ENCODE results near the gene SCFD1. TPM values are rescaled to one million over a fixed set of nuclear protein-coding genes. Genes with fewer than 3 reads are reported as not detected.
"Not testable (repeated sequence)": the region's sequence is repeated elsewhere in the genome, so short reads cannot be mapped to it uniquely, and the experiment has no call there.

SCFD1 gene
- polyA plus RNA-seq, 1 donor: 58.3 TPM

DNA sequence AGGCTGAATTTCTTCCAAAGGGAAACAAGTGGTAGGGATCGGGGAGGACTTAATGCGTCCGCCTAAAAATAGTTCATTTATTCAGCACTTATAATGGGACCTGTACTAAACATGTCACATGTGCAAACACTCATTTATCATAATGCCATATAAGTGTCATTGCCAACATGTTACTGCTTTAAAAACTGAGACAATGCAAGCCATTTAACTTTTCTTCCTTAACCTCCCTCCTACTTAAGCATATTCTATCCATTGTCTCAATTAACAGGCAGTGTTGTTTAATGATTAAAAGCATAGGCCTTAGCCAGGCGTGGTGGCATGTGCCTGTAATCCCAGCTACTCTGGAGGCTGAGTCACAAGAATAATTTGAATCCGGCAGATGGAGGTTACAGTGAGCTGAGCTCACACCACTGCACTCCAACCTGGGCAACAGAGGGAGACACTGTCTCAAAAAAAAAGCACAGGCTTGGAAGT lies 13.5 kb upstream of the SCFD1 start:
- DNase-seq (ENCODE audit: low read depth): no peak

DNA sequence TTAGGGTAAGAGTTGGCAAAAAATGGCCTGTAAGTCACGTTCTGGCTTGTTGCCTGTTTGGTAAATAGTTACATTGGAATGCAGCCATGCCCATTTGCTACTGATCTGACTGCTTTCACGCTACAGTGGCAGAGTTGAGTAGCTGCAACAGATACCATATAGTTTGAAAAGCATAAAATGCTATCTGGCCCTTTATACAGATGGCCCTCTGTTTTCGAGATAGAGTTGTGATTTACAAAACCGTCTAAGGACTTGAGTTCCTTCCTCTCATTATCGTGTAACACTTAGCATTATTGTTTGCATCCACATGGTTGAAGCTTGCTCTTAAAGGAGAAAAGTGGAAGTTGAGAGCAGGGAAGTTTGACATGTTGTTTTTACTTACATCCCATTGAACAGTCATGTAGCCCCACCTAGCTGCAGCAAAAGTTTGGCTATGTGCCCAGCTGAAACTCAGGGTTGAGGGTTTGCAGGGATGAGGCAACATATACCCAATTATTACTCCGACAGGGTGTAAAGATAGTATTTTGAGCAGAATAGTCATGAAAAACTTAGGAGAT lies 11.3 kb upstream of the SCFD1 start:
- DNase-seq (ENCODE audit: low read depth): peak; percentile 20

DNA sequence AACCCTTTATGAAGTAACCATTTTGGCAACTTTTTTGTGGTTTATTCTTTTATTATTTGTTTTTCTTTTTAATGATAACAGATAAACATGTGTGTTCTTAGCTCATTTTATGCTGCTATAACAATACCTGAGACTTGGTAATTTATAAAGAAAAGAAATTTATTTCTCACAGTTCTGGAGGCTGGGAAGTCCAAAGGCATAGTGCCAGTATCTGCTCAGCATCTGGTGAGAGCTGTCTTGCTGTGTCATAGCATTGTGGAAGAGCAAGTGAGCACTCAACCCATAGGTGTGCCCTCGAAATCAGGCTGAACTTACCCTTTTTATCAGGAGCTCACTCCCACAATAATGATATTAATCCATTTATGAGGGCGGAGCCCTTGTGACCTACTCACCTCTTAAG lies 8.0 kb upstream of the SCFD1 start:
- no peak for DNase-seq (ENCODE audit: low read depth)

DNA sequence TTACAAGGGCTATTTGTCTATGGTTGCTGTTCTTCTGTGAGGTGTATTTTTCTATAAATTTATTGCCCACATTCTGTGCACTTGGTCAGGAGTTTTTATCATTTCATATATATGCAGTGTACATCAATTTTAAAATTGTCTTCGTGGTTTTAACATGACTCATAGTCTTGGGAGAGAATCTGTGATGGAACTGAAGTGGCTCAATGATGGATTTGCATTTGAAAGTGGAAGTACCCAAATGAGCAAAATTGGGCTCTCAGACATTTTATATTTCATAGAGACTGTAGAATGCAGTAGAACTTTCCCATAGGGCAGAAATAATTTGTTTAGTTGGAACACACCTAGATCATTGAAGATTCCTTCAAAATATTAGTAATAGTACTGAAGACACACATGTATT lies 1.9 kb upstream of the SCFD1 start:
- DNase-seq (ENCODE audit: low read depth): no peak

DNA sequence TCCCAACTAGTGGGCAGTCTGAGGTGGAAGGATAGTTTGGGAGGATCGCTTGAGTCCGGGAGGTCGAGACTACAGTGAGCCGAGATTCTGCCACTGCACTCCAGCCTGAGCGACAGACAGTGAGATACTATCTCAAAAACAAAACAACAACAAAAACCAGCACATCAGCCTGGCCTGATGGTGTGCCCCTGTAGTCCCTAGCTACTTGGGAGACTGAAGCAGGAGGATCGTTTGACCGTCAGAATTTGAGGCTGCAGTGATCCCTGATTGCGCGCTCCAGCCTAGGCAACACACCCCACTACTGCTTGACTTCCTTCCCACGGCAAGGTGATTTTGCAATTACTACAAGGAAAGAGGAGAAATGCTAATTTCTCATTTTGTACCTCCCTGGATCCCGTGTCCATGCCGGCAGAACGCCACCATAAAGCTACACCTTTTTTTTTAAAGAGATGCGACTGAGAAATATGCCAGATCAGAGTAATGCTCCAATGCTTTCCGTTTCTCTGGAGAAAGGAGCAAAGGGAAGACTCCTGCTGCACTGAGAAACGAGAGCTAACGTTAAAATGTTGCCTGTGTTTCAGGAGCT lies 672 bp upstream of the SCFD1 start:
- DNase-seq (ENCODE audit: low read depth): no peak

DNA sequence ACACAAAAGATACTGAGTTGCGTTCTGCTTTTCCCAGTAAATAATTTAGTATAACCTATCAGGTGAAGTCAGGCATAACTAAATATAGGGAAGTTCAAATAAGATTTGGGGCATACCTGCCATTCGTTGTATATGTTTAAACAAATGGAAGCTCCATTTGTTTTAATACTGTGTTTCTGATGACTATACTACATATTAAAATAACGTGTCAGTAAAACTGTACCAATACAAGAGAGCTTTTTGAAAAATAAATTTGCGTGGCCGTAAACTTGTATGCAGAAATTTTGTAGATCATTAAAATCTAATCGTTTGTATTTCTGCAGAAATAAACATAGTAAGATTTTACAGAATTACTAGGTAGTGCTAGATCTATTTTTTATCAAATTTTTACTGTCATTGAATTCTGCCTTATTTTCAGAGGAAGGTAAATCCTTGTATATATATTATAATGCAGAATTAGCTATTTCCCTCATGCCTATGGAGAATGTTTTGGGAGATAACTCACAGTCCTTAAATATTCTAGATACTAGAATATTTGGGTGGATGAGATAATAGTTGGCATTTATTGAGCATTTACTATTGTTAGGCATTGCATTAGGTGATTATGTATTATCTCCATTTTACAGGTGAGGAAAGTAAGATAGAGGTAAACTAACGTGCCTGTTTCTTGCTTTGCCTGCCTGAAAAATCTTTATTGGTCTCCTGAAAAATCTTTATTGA lies 1.5 kb downstream of the SCFD1 start:
- DNase-seq (ENCODE audit: low read depth): no peak

DNA sequence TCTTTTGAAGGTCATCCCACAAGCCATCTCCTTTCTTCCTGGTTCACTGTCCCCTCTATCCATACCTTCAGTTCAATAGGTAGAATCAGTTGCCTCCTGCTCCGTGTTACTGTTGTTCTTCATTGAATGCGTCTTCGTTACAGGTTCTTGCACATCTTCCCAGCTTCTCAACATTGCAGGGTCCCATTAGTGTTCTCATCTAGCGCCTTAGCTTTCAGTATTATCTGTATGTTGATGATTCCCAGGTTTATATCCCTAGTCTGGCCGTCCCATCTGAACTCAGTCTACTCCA lies 2.0 kb downstream of the SCFD1 start:
- no peak for DNase-seq (ENCODE audit: low read depth)

DNA sequence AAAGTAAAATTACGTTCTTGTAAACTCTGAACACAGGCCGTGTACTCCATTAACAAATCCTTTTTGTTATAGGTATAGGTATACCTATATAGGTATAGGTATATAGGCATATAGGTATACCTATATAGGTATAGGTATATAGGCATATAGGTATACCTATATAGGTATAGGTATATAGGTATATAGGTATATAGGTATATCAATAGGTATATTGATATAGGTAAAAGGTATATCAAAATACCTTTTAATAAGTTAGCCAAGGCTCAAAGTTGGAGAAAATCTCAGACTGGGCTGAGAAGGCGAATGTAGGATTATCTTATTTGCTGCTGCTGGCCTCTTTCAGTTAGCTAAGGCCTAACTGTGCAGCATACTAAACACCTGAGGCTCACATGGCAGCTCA lies 3.4 kb downstream of the SCFD1 start:
- DNase-seq (ENCODE audit: low read depth): no peak

DNA sequence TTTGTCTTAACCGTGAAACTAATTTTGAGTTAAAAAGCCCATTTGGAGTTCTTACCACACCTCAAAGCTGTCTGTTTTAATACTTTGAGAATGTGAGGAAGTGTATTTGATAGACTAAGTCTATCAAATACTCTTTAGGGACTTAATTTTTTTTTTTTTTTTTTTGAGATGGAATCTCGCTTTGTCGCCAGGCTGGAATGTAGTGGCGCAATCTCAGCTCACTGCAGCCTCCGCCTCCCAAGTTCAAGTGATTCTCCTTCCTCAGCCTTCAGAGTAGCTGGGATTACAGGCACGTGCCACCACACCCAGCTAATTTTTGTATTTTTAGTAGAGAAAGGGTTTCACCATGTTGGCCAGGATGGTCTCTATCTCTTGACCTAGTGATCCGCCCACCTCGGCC lies 7.3 kb downstream of the SCFD1 start:
- not testable (repeated sequence) for DNase-seq (ENCODE audit: low read depth)

DNA sequence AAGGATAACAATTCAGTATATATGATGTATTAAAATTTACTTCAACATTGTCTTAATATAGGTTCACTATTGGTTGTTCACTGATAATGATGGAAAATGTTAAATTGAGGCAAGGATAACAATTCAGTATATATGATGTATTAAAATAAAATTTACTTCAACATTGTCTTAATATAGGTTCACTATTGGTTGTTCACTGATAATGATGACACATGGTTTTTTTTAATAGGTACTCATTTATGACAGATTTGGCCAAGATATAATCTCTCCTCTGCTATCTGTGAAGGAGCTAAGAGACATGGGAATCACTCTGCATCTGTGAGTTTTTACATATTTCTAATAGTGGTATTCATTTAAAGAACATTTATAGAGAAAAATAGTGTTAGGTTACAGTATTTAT lies 8.1 kb downstream of the SCFD1 start:
- no peak for DNase-seq (ENCODE audit: low read depth)

DNA sequence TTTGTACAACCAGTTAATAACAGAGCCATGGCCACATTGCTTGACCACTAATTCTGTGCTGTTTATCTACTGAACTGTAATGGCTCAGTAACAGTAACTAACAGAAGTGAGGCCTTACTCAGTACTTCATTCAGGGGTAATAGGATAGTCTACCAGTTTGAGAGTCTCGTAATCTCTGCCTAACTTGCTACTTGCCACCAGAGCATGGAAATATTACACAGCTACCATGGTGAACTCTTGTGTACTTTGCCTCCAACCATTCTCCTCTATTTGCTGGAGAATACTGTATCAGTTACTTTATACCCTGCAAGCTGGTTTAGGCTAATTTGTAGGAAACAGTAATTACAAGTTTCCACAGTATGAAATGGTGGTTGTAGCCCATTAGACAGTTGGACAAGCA lies 10.6 kb downstream of the SCFD1 start:
- DNase-seq (ENCODE audit: low read depth): no peak

DNA sequence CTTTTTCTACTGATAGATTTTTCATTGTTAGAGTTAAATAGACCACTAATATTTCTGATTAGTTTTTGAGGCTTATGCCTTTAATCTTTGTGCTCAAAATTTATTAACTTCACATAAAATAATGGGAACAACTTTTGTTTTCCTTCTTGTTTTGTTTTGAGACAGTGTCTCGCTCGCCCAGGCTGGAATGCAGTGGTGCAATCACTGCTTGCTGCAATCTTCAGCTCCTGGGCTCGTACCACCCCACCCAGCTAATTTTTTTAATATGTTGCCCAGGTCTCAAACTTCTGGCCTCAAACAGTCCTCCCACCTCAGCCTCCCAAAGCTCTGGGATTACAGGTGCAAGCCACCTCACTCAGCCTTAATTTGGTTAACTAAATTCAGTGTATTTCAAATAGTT lies 16.8 kb downstream of the SCFD1 start:
- no peak for DNase-seq (ENCODE audit: low read depth)

DNA sequence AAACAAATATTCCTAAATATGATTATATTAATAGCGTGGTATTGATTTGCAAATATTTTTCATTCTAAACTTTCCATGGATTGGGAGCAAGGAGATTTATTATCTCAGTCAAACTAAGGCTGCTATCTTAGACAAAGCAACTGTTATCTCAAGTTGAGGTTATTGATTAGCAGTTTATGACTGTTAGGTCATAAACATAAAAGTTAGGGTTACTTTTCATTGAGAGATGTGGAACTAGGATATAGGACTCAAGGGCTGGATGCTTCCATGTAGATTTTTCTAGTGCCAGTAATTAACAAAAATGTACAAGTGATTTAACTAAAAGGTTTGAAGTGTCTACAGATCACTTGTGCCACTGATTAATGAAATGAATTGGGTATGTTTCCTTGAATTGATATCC lies 19.1 kb downstream of the SCFD1 start:
- no peak for DNase-seq (ENCODE audit: low read depth)

DNA sequence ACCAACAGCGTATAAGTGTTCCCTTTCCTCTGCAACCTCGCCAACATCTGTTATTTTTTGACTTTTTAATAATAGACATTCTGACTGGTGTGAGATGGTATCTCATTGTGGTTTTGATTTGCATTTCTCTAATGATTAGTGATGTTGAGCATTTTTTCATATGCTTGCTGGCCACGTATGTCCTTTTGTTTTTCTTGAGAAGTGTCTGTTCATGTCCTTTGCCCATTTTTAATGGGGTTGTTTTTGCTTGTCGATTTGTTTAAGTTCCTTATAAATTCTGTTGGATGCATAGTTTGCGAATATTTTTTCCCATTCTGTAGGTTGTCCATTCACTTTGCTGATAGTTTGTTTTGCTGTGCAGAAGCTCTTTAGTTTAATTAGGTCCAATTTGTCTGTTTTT lies 22.3 kb downstream of the SCFD1 start:
- DNase-seq (ENCODE audit: low read depth): not testable (repeated sequence)

DNA sequence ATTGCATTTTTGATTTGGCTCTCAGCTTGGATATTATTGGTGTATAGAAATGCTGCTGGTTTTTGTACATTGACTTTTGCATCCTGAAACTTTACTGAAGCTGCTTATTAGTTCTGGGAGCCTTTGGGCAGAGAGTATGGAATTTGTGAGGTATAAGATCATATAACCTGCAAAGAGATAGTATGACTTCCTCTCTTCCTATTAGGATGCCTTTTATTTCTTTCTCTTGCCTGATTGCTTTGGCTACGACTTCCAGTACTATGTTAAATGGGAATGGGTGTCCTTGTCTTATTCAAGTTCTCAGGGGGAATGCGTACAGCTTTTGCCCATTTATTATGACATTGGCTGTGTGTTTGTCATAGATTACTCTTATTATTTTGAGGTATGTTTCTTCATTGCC lies 23.5 kb downstream of the SCFD1 start:
- no peak for DNase-seq (ENCODE audit: low read depth)

DNA sequence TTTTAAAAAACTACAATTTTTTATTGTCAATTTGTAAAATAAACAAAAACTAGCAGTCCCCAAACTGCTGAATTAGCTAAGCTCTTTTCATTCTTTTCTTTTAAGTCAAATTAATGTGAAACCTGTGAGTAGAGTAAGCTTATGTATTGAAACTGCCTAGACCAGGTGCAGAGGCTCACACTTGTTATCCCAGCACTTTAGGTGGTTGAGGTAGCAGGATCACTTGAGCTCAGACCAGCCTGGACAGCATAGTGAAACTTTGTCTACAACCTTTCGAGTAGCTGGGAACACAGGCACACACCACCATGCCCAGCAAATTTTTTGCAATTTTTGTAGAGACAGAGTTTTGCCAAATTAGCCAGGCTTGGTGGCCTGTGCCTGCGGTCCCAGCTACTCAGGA lies 26.4 kb downstream of the SCFD1 start:
- DNase-seq (ENCODE audit: low read depth): no peak

DNA sequence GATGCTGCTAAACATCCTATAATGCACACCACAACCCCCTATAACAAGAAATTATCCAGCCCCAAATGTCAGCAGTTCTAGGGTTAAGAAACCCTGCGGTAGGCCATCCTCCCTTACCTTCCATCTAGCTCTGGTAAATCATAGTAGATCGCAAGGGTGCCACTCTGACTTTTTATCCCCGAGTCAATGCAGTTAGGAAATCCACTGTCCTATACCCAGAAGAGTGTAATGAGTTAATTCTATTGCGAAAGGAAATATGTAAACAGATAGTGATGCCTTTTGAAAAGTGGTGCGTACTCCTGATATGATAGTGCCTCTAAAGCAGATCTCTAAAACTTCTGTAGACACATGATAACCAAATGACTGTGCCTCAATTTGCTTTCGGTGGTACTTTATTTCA lies 29.8 kb downstream of the SCFD1 start:
- DNase-seq (ENCODE audit: low read depth): no peak

DNA sequence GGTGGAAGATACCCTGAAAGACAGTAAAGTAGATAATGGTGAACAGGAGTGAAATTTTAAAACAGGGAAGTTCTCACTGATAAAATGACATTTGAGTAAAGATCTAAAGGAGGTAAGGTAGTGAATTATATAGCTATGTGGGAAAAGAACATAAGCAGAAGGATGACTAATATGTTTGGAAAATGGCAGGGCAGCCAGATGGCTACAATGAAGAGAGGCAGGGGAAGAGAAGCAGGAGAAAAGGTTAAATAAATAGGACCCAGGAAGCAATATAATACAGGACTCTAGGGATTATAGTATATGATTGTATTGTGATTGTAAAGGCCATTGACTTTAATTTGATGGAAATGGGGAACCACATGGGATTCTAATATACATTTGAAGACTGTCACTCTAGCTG lies 33.0 kb downstream of the SCFD1 start:
- no peak for DNase-seq (ENCODE audit: low read depth)

DNA sequence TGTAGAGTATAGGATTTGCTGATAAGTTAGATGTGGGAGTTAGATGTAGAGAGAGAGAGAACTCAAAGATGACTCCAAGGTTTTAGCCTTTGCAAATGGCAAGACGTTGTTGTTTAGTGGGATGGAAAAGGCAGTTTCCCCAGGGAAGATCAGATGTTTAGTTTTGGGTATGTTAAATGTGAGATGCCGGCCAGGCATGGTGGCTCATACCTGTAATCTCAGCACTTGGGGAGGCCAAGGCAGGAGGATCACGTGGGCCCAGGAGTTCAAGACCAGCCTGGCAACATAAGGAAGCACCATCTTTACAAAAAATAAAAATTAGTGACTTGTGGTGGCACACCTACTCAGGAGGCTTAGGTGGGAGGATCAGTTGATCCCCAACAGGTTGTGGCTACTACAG lies 33.5 kb downstream of the SCFD1 start:
- DNase-seq (ENCODE audit: low read depth): no peak

DNA sequence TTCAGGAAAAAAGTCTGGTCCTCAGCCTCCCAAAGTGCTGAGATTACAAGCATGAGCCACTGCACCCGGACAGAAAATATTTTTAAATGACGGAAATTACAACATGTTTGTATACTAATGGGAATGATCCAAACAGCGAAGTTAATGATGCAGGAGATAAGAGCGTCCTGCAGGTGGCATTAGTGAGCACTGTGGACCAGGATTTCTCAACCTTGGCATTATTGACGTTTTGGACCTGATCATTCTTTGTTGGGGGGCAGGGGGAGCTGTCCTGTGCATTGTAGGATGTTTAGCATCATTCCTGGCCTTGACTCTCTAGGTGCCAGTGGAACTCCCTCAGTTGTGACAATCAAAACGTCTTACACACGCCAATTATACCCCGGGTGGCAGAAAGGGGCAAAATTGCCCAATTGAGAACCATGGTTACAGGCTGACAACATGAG lies 34.1 kb downstream of the SCFD1 start:
- DNase-seq (ENCODE audit: low read depth): peak; percentile 8

DNA sequence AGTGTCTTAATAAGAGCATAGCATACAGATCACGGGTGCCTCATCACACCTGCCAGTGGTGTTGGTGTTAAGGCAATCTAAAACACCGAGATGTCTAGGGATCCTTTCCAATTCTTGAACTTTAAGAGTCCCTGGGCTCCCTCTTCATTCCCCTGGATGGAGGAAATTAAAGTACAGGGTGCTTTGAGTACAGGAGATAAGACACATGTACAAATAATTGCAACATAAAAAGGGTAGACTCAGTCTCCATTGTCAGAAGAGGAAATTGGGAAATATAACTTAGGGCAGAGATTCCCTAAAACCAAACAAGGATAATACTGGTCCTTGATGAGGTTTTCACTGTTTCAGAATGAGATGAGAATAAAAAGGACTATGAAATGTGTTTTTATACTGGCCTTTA lies 34.9 kb downstream of the SCFD1 start:
- DNase-seq (ENCODE audit: low read depth): no peak

DNA sequence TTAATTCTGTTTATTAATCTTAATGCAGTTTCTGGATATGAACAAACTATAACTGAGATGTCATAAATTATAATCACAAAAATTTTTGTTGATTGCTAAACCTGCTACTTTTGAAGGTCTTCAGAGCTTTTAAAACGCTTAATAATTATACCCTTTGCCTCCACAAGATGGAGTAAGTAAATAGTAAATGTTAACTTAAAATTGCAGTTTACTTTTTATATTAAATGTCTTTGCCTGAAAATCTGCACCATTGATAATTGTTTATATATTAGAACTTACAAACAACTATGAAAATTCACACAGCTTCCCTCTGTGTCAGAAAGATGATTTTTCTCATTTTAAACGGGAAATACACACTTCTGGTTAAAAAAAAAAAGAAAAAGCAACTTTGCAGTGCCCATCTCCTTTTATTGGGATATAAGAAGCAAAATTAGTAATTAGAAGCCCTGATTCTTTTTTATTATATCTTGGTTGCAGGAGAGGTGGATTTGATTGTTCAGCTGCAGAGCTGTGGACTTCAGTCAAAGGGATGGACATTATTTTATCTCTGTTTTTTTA lies 35.6 kb downstream of the SCFD1 start:
- peak; percentile 6 for DNase-seq (ENCODE audit: low read depth)

DNA sequence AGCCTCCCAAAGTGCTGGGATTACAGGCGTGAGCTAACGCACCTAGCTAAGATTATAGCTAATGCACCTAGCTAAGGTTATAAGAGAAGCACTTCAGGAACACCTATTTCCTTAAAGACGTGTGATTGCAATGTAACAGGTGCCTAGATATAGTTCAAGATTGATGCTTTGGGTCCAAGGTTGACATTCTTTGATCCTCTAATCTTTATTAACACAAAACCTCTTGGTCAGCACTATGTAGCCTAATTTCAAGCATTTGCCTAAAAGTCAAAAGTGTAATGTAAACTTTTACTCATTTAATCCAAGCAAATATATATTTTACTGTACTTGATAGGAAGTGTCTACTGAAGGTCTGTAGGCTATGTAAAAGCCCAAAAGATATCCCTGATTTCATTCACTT lies 36.5 kb downstream of the SCFD1 start:
- no peak for DNase-seq (ENCODE audit: low read depth)

All from forelimb muscle (tissue), 1 donor.